ENCODE measurements around the gene TRAK2. TPM values are rescaled to one million over a fixed set of nuclear protein-coding genes. Genes with fewer than 3 reads are reported as not detected.

Gene TRAK2
- total RNA-seq, 1 experiment from 2014 or later: 15.2 TPM

DNA sequence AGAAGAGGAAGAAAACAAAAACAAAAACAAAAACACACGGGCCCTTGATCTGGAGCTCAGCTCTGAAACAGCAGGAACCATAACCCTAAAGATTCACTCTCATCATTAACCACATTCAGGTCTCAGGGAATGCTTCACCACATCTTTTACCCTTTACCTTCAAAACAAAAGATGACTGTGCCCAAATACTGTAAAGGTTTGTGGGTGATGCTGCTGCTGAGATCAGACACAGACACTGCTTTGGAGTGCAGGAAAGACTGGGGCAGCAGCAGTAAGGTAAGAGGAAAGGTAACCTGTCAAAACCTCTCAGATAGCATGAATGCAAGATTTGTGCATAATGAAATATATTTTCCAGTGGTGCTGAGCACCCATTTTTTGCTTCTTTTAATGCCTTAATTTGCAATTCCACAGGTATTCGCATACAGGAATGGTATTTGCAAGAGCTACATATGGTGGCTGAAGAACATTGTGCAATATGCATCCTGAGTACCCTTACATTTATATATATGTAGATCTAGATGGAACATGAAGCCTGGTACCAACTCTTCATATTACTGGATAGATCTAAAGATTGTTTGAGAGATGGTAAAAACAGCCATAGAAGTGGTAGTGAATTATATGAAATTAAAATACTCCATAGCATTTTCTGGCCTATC is 90.1 kb downstream of the TRAK2 start:
- intact Hi-C loops (cut with micrococcal nuclease): loop anchor here (10.0 kb wide), 1 partner anchor 456 kb away; no protein-coding TSS in a partner anchor
- Histone ChIP-seq H3K9me2 (ENCODE audit: insufficient read depth) (no peaks in the 10 kb centered on the region), H3K27me3 (ENCODE audit: insufficient read depth, low read length) (no peaks in the 10 kb centered on the region), H3K4me1 (ENCODE audit: control insufficient read depth in 1 of 2, insufficient read depth in 2 of 2, low read length in 2 of 2) (peaks cover 18 to 41% of the 10 kb centered on the region in 2 experiments), H3K27ac (ENCODE audit: low read depth, low read length) (no peak overlapping the region), H3K9me3 (ENCODE audit: control insufficient read depth in 1 of 2, insufficient read depth in 1 of 2, low read depth in 1 of 2, low read length in 2 of 2) (peaks cover 0 to 10% of the 10 kb centered on the region in 2 experiments; a peak in 1 of 4 replicates), H3K4me2 (ENCODE audit: low read length) (no peak overlapping the region), H3K36me3 (ENCODE audit: control insufficient read depth in 1 of 2, insufficient read depth in 2 of 2, low read length in 2 of 2) (no peaks in the 10 kb centered on the region), H3K79me2 (ENCODE audit: insufficient read depth, low read length) (no peaks in the 10 kb centered on the region), H3K4me3 (replicated peaks in 1 of 2; ENCODE audit: low read depth in 1 of 2, low read length in 2 of 2) (no peak overlapping the region), H2AFZ (ENCODE audit: low read depth, low read length, poor library complexity, severe bottlenecking) (no peak overlapping the region), H4K20me1 (ENCODE audit: insufficient read depth) (no peaks in the 10 kb centered on the region), H3K9ac (ENCODE audit: low read length) (no peak overlapping the region)
- RAD21 ChIA-PET (ENCODE audit: low non-redundant PET in 1 of 2, low total read pairs in 2 of 2, uncharacterized antibody in 2 of 2, unreplicated experiment in 2 of 2): no interaction called here
- BruUV-seq (replicated peaks): no TSS peak
- no peak for TF ChIP-seq CTCF (IDR thresholded peaks at IDR 0.05 in 2 of 3, conservative IDR thresholded peaks at IDR 0.05 in 1 of 3; ENCODE audit: borderline replicate concordance in 1 of 3, insufficient read depth in 1 of 3, low read depth in 2 of 3, low read length in 2 of 3)
- TF ChIP-seq POLR2A (IDR thresholded peaks at IDR 0.05; ENCODE audit: borderline replicate concordance, extremely low read depth, insufficient read depth, insufficient read length): no peak
- TF ChIP-seq CBX3 (IDR thresholded peaks at IDR 0.05; ENCODE audit: low read depth): no peak
- TF ChIP-seq EZH2phosphoT487 (IDR thresholded peaks at IDR 0.05; ENCODE audit: borderline replicate concordance): no peak
- TF ChIP-seq TCF7L2 (IDR thresholded peaks at IDR 0.05; ENCODE audit: borderline replicate concordance, extremely low read depth, insufficient read depth, insufficient read length): no peak
- no peak for TF ChIP-seq ZFX (IDR thresholded peaks at IDR 0.05)
- no peak for TF ChIP-seq MAX (IDR thresholded peaks at IDR 0.05)
- no peak for TF ChIP-seq REST (IDR thresholded peaks at IDR 0.05; ENCODE audit: low read depth)
- no peak for TF ChIP-seq SP1 (IDR thresholded peaks at IDR 0.05; ENCODE audit: low read depth)
- TF ChIP-seq, protein P1, sequence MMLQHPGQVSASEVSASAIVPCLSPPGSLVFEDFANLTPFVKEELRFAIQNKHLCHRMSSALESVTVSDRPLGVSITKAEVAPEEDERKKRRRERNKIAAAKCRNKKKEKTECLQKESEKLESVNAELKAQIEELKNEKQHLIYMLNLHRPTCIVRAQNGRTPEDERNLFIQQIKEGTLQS (IDR thresholded peaks at IDR 0.05): no peak
- no peak for TF ChIP-seq ELF1 (IDR thresholded peaks at IDR 0.05; ENCODE audit: borderline replicate concordance, low read depth)
- no peak for TF ChIP-seq POLR2AphosphoS5 (IDR thresholded peaks at IDR 0.05; ENCODE audit: low read depth, low read length)
- CTCF ChIA-PET: no interaction called here
- POLR2A ChIA-PET: no interaction called here
- ATAC-seq: no peak
- no peak for DNase-seq (ENCODE audit: low read depth, low spot score)
